ENCODE data around the gene NTRK1. TPM values are rescaled to one million over a fixed set of nuclear protein-coding genes. Genes with fewer than 3 reads are reported as not detected.

The NTRK1 gene
- total and polyA plus RNA-seq, 2 of the 13 experiments (the other 11 are each of a cell fraction or from before 2014, with no cell fraction given), result not detected

- H3K4me1 ChIP-seq (ENCODE audit: insufficient read depth, low read length), result peaks cover 28% of the 10 kb centered on the region
- in situ Hi-C loops (cut with HindIII; ENCODE audit: extremely low pct_ligation_motif_present, low pct_unique_long_range_greater_than_20kb), result no loop called here
- H3K4me2 ChIP-seq (ENCODE audit: low read depth, low read length), result no peak overlapping the region
- H3K9ac ChIP-seq (ENCODE audit: insufficient read depth, low read depth, low read length), result no peak overlapping the region
- DNase-seq (ENCODE audit: low spot score), result no peak
- no peaks in the 10 kb centered on the region for H3K36me3 ChIP-seq (replicated peaks in 1 of 2; ENCODE audit: control insufficient read depth in 1 of 2, insufficient read depth in 2 of 2, low read length in 2 of 2)
- peaks cover 10 to 88% of the 10 kb centered on the region in 2 experiments for H3K27me3 ChIP-seq (ENCODE audit: control insufficient read depth in 1 of 2, insufficient read depth in 2 of 2, low read length in 2 of 2)
- H4K20me1 ChIP-seq (ENCODE audit: insufficient read depth, low read length), result no peaks in the 10 kb centered on the region
- FAIRE-seq, result no peak
- no TSS peak for BruUV-seq (replicated peaks)
- H3K4me3 ChIP-seq (replicated peaks in 1 of 3; ENCODE audit: insufficient read depth in 1 of 3, low read depth in 2 of 3, low read length in 3 of 3), result no peak overlapping the region
- 35% methylated on average over 12 of the region's 12 CpGs for WGBS (ENCODE audit: low lambda C conversion rate)
- peak overlapping the region; percentile 37 for H2AFZ ChIP-seq (ENCODE audit: low read length)
- no peaks in the 10 kb centered on the region for H3K9me3 ChIP-seq (ENCODE audit: low read length)
- CTCF ChIA-PET (ENCODE audit: low intra/inter-chr PET ratio, low total read pairs), result no interaction called here
- no peaks in the 10 kb centered on the region for H3K79me2 ChIP-seq (ENCODE audit: insufficient read depth, low read length)
- POLR2A ChIA-PET, result no interaction called here
- TF ChIP-seq KAT8 (CRISPR knock-in tag; IDR thresholded peaks at IDR 0.05), result no peak
- TF ChIP-seq ZNF33B (CRISPR knock-in tag; IDR thresholded peaks at IDR 0.05), result no peak
- TF ChIP-seq MED8 (CRISPR knock-in tag; IDR thresholded peaks at IDR 0.05; ENCODE audit: insufficient replicate concordance), result no peak
- ATAC-seq, result no peak
- no peak overlapping the region for H3K27ac ChIP-seq (ENCODE audit: extremely low read length, insufficient read depth, low read length)
- intact Hi-C loops (cut with micrococcal nuclease; ENCODE audit: unreplicated experiment), result no loop called here
Measured at GRCh38 chr1:156898971-156899664, 38.5 kb downstream of the NTRK1 start.

GRCh38 chr1:156899956-156900718, 39.5 kb downstream of the NTRK1 start:
- no peak for DNase-seq (ENCODE audit: low spot score)
- intact Hi-C loops (cut with micrococcal nuclease; ENCODE audit: unreplicated experiment) (no loop called here), in situ Hi-C loops (cut with HindIII; ENCODE audit: extremely low pct_ligation_motif_present, low pct_unique_long_range_greater_than_20kb) (no loop called here)
- Histone ChIP-seq H3K27me3 (ENCODE audit: control insufficient read depth in 1 of 2, insufficient read depth in 2 of 2, low read length in 2 of 2) (peaks cover 7 to 88% of the 10 kb centered on the region in 2 experiments), H4K20me1 (ENCODE audit: insufficient read depth, low read length) (no peaks in the 10 kb centered on the region), H3K4me2 (ENCODE audit: low read depth, low read length) (no peak overlapping the region), H3K27ac (ENCODE audit: extremely low read length, insufficient read depth, low read length) (no peak overlapping the region), H3K4me1 (ENCODE audit: insufficient read depth, low read length) (peaks cover 28% of the 10 kb centered on the region), H3K4me3 (replicated peaks in 1 of 3; ENCODE audit: insufficient read depth in 1 of 3, low read depth in 2 of 3, low read length in 3 of 3) (no peak overlapping the region), H3K36me3 (replicated peaks in 1 of 2; ENCODE audit: control insufficient read depth in 1 of 2, insufficient read depth in 2 of 2, low read length in 2 of 2) (no peaks in the 10 kb centered on the region), H2AFZ (ENCODE audit: low read length) (no peak overlapping the region), H3K9me3 (ENCODE audit: low read length) (no peaks in the 10 kb centered on the region), H3K79me2 (ENCODE audit: insufficient read depth, low read length) (no peaks in the 10 kb centered on the region), H3K9ac (ENCODE audit: insufficient read depth, low read depth, low read length) (no peak overlapping the region)
- POLR2A ChIA-PET, result no interaction called here
- TF ChIP-seq IKZF4 (CRISPR knock-in tag; IDR thresholded peaks at IDR 0.05; ENCODE audit: borderline replicate concordance, low read depth, not compliant biosample characterization), result no peak
- no peak for ATAC-seq
- FAIRE-seq, result no peak
- WGBS (ENCODE audit: low lambda C conversion rate), result 46% methylated on average over 12 of the region's 12 CpGs
- CTCF ChIA-PET (ENCODE audit: low intra/inter-chr PET ratio, low total read pairs), result no interaction called here
- no TSS peak for BruUV-seq (replicated peaks)

Measured in HepG2 (cell line).